ENCODE results near the gene ARHGEF1.
A peak's percentile ranks its signal among the peaks of the same experiment; 100 is the strongest.

ARHGEF1 gene

GRCh38 chr19:41892173-41892902, 9.4 kb downstream of the ARHGEF1 start:
- no peak for DNase-seq (ENCODE audit: low read depth)
- no peak for TF ChIP-seq CTCF (IDR thresholded peaks at IDR 0.05; ENCODE audit: control insufficient read depth, insufficient read depth, low read depth, low read length, missing control alignments)
- no peak overlapping the region for H3K4me3 ChIP-seq (ENCODE audit: control insufficient read depth, low read depth, low read length)

- TF ChIP-seq CTCF (IDR thresholded peaks at IDR 0.05; ENCODE audit: control insufficient read depth, insufficient read depth, low read depth, low read length, missing control alignments), result peak; percentile 8
- no peak overlapping the region for H3K4me3 ChIP-seq (ENCODE audit: control insufficient read depth, low read depth, low read length)
- no peak for DNase-seq (ENCODE audit: low read depth)
Measured at GRCh38 chr19:41893899-41894298, 10.9 kb downstream of the ARHGEF1 start.

- H3K4me3 ChIP-seq (ENCODE audit: control insufficient read depth, low read depth, low read length), result no peak overlapping the region
- DNase-seq (ENCODE audit: low read depth), result no peak
- no peak for TF ChIP-seq CTCF (IDR thresholded peaks at IDR 0.05; ENCODE audit: control insufficient read depth, insufficient read depth, low read depth, low read length, missing control alignments)
Measured at GRCh38 chr19:41894350-41894749, 11.4 kb downstream of the ARHGEF1 start.

- DNase-seq (ENCODE audit: low read depth), result no peak
Measured at GRCh38 chr19:41895745-41896580, 13.0 kb downstream of the ARHGEF1 start.

GRCh38 chr19:41896581-41896942, 13.6 kb downstream of the ARHGEF1 start:
- DNase-seq (ENCODE audit: low read depth), result no peak
- no peak overlapping the region for H3K4me3 ChIP-seq (ENCODE audit: control insufficient read depth, low read depth, low read length)
- TF ChIP-seq CTCF (IDR thresholded peaks at IDR 0.05; ENCODE audit: control insufficient read depth, insufficient read depth, low read depth, low read length, missing control alignments), result no peak

More at GRCh38 chr19:41895745-41896580, 13.0 kb downstream of the ARHGEF1 start:
- H3K4me3 ChIP-seq (ENCODE audit: control insufficient read depth, low read depth, low read length), result no peak overlapping the region
- peak; percentile 19 for TF ChIP-seq CTCF (IDR thresholded peaks at IDR 0.05; ENCODE audit: control insufficient read depth, insufficient read depth, low read depth, low read length, missing control alignments)

GRCh38 chr19:41897181-41897580, 14.2 kb downstream of the ARHGEF1 start:
- H3K4me3 ChIP-seq (ENCODE audit: control insufficient read depth, low read depth, low read length), result no peak overlapping the region
- no peak for DNase-seq (ENCODE audit: low read depth)
- no peak for TF ChIP-seq CTCF (IDR thresholded peaks at IDR 0.05; ENCODE audit: control insufficient read depth, insufficient read depth, low read depth, low read length, missing control alignments)

Measured in AG09309 (cell line).